H1 (cell line): ENCODE measurements around the gene SHH. TPM values are rescaled to one million over a fixed set of nuclear protein-coding genes. Genes with fewer than 3 reads are reported as not detected.

Experiments
- CTCF ChIA-PET: fragments of 300-600 bp; sonication (Branson Sonifier 250); formaldehyde crosslinking; loops from one replicate; lab custom pipeline; 2021; ENCODE audit not compliant: partially characterized antibody; lab: Charles Lee
- POLR2A ChIA-PET: fragments of 300-600 bp; sonication (Branson Sonifier 250); formaldehyde crosslinking; loops from one replicate; lab custom pipeline; 2021; ENCODE audit warnings: inconsistent platforms; ENCODE audit not compliant: partially characterized antibody; lab: Charles Lee
- DNase-seq, 2 experiments: peaks; one replicate each; pipeline versions ENCODE4 v3.0.0 to v3.0.0-alpha.2; 2010 to 2022; ENCODE audit warnings: low spot score in 2 of 2, low read depth in 1 of 2, mixed read lengths in 1 of 2
- FAIRE-seq: peaks from 2 replicates; lab custom pipeline; 2011; peaks lifted over from hg19 to GRCh38; lab: Jason Lieb, UNC
- H2AFZ ChIP-seq: 2 replicates; pipeline ENCODE4 v1.8.1; 2012; ENCODE audit warnings: low read length, inconsistent platforms
- H2AK5ac ChIP-seq: 2 replicates; pipeline ENCODE4 v1.6.1; 2013; ENCODE audit warnings: low read depth, low read length
- H2BK120ac ChIP-seq: replicated peaks from 2 replicates; pipeline ENCODE3; 2013; ENCODE audit warnings: low read depth, low read length, inconsistent platforms
- H2BK12ac ChIP-seq: 2 replicates; pipeline ENCODE4 v1.6.1; 2013; ENCODE audit warnings: low read depth, low read length
- H2BK15ac ChIP-seq: 2 replicates; pipeline ENCODE4 v1.6.1; 2013; ENCODE audit warnings: low read length
- H2BK20ac ChIP-seq: 2 replicates; pipeline ENCODE4 v1.6.1; 2013; ENCODE audit warnings: low read length
- H2BK5ac ChIP-seq: 2 replicates; pipeline ENCODE4 v1.6.1; 2013; ENCODE audit warnings: low read depth, low read length
- H3K14ac ChIP-seq: 2 replicates; pipeline ENCODE4 v1.6.1; 2013; ENCODE audit warnings: inconsistent platforms; ENCODE audit not compliant: insufficient read length
- H3K18ac ChIP-seq: 2 replicates; pipeline ENCODE4 v1.6.1; 2013; ENCODE audit warnings: low read length; ENCODE audit errors: extremely low read depth
- H3K23ac ChIP-seq: 2 replicates; pipeline ENCODE4 v1.6.1; 2013; ENCODE audit warnings: inconsistent platforms; ENCODE audit not compliant: insufficient read length
- H3K23me2 ChIP-seq: 2 replicates; pipeline ENCODE4 v1.6.1; 2013; ENCODE audit warnings: low read depth, low read length
- H3K27ac ChIP-seq: 2 replicates; pipeline ENCODE4 v1.6.1; 2011; ENCODE audit warnings: low read depth, low read length, inconsistent platforms
- H3K27me3 ChIP-seq, 4 experiments: replicated peaks in 1 of 4; 1 replicate in 1 of 4; 2 replicates in 3 of 4; pipeline versions ENCODE4 v1.6.1 to v1.8.1; 2011 to 2013; ENCODE audit warnings: low read length in 3 of 4, mild to moderate bottlenecking in 3 of 4, inconsistent platforms in 2 of 4, mixed read lengths in 2 of 4, moderate library complexity in 1 of 4; ENCODE audit not compliant: control insufficient read depth in 3 of 4, insufficient read depth in 3 of 4; ENCODE audit errors: extremely low read depth in 1 of 4
- H3K36me3 ChIP-seq, 4 experiments: 2 replicates each; pipeline versions ENCODE4 v1.6.1 to v1.8.1; 2011 to 2013; ENCODE audit warnings: mild to moderate bottlenecking in 4 of 4, low read length in 3 of 4, moderate library complexity in 2 of 4, control low read depth in 1 of 4, inconsistent platforms in 1 of 4; ENCODE audit not compliant: insufficient read depth in 4 of 4, control insufficient read depth in 2 of 4
- H3K4ac ChIP-seq: replicated peaks from 2 replicates; pipeline ENCODE3; 2013; ENCODE audit warnings: low read length, low read depth, mixed read lengths, inconsistent platforms; ENCODE audit not compliant: insufficient read length
- H3K4me1 ChIP-seq, 4 experiments: replicated peaks in 1 of 4; 1 replicate in 1 of 4; 2 replicates in 3 of 4; pipeline versions ENCODE4 v1.6.1 to v1.8.1; 2011 to 2013; ENCODE audit warnings: low read length in 3 of 4, inconsistent platforms in 2 of 4, mixed read lengths in 1 of 4; ENCODE audit not compliant: insufficient read depth in 4 of 4, control insufficient read depth in 3 of 4
- H3K4me2 ChIP-seq, 2 experiments: 2 replicates each; pipeline versions ENCODE4 v1.6.1 to v1.8.1; 2011 to 2013; ENCODE audit warnings: low read depth in 2 of 2, low read length in 2 of 2, control low read depth in 1 of 2, inconsistent platforms in 1 of 2, mild to moderate bottlenecking in 1 of 2; ENCODE audit not compliant: insufficient read depth in 1 of 2
- H3K4me3 ChIP-seq, 4 experiments: fragments of 200-600, 300-600 bp in 1 of 4; sonication (generic), shearing (Covaris generic), sonication (Bioruptor Twin) in 1 of 4; 2 replicates each; pipeline versions ENCODE4 v1.5.1 to v1.8.1; 2011 to 2016; ENCODE audit warnings: low read length in 4 of 4, low read depth in 3 of 4, control low read depth in 2 of 4, inconsistent platforms in 2 of 4, mild to moderate bottlenecking in 2 of 4, mixed read lengths in 1 of 4, moderate library complexity in 1 of 4; ENCODE audit not compliant: insufficient read depth in 2 of 4; ENCODE audit errors: extremely low read depth in 1 of 4
- H3K56ac ChIP-seq: replicated peaks from 2 replicates; pipeline ENCODE3; 2013; ENCODE audit warnings: low read depth, mild to moderate bottlenecking, mixed read lengths, low read length, inconsistent platforms; ENCODE audit not compliant: insufficient read length
- H3K79me1 ChIP-seq: 2 replicates; pipeline ENCODE4 v1.6.1; 2013; ENCODE audit warnings: low read depth, low read length, control low read depth
- H3K79me2 ChIP-seq, 2 experiments: 2 replicates each; pipeline versions ENCODE4 v1.6.1 to v1.8.1; 2012 to 2013; ENCODE audit warnings: low read length in 2 of 2, mild to moderate bottlenecking in 2 of 2, inconsistent platforms in 1 of 2; ENCODE audit not compliant: insufficient read depth in 2 of 2, control insufficient read depth in 1 of 2
- H3K9ac ChIP-seq, 4 experiments: replicated peaks in 1 of 4; 1 replicate in 1 of 4; 2 replicates in 3 of 4; pipeline versions ENCODE4 v1.6.1 to v1.8.1; 2011 to 2013; ENCODE audit warnings: low read depth in 3 of 4, low read length in 3 of 4, control low read depth in 2 of 4, mild to moderate bottlenecking in 2 of 4, moderate library complexity in 2 of 4, inconsistent platforms in 1 of 4; ENCODE audit errors: extremely low read depth in 1 of 4
- H3K9me3 ChIP-seq, 2 experiments: 2 replicates each; pipeline versions ENCODE4 v1.6.1 to v1.8.1; 2012 to 2013; ENCODE audit warnings: mild to moderate bottlenecking in 2 of 2, moderate library complexity in 2 of 2, control low read depth in 1 of 2, inconsistent platforms in 1 of 2, low read depth in 1 of 2, low read length in 1 of 2, mixed read lengths in 1 of 2; ENCODE audit not compliant: insufficient read depth in 2 of 2
- H4K20me1 ChIP-seq, 2 experiments: replicated peaks in 1 of 2; 2 replicates each; pipeline versions ENCODE3 to v1.8.1; 2011 to 2013; ENCODE audit warnings: inconsistent platforms in 2 of 2, low read length in 2 of 2, mild to moderate bottlenecking in 1 of 2; ENCODE audit not compliant: insufficient read depth in 2 of 2, control insufficient read depth in 1 of 2
- H4K5ac ChIP-seq: 2 replicates; pipeline ENCODE4 v1.6.1; 2013; ENCODE audit warnings: low read length, low read depth, mixed read lengths, inconsistent platforms; ENCODE audit not compliant: insufficient read length
- H4K8ac ChIP-seq: 2 replicates; pipeline ENCODE4 v1.8.0; 2013; ENCODE audit warnings: mild to moderate bottlenecking, moderate library complexity, low read length, inconsistent platforms; ENCODE audit not compliant: insufficient read depth; ENCODE audit errors: extremely low read depth
- H4K91ac ChIP-seq: replicated peaks from 2 replicates; pipeline ENCODE3; 2013; ENCODE audit warnings: low read length, mixed read lengths, inconsistent platforms; ENCODE audit not compliant: insufficient read length
- BACH1 ChIP-seq: IDR thresholded peaks from 2 replicates; pipeline ENCODE4 v1.6.1; 2012; ENCODE audit warnings: low read length, improper control_type of control experiment
- CBX8 ChIP-seq: fragments of 300-800, 300-1000 bp; sonication (generic); IDR thresholded peaks from 2 replicates; pipeline ENCODE4 v1.7.1; 2016; ENCODE audit warnings: low read depth, low read length, borderline replicate concordance
- CEBPB ChIP-seq: IDR thresholded peaks from 2 replicates; pipeline ENCODE4 v1.6.1; 2012; ENCODE audit warnings: low read depth, low read length
- E2F6 ChIP-seq: IDR thresholded peaks from 2 replicates; pipeline ENCODE4 v1.6.1; 2012; ENCODE audit warnings: inconsistent platforms
- EGR1 ChIP-seq: IDR thresholded peaks from 2 replicates; pipeline ENCODE4 v1.6.1; 2011; ENCODE audit warnings: low read depth, low read length, borderline replicate concordance
- HDAC2 ChIP-seq, 2 experiments: fragments of 300-600 bp in 1 of 2; sonication (generic) in 1 of 2; IDR thresholded peaks; 2 replicates each; pipeline ENCODE4 v1.6.1; 2011 to 2012; ENCODE audit warnings: low read depth in 2 of 2, low read length in 2 of 2, mild to moderate bottlenecking in 2 of 2, moderate library complexity in 2 of 2, borderline replicate concordance in 1 of 2, inconsistent platforms in 1 of 2
- KDM5A ChIP-seq: fragments of 200-600 bp; IDR thresholded peaks from 2 replicates; pipeline ENCODE4 v1.7.1; 2012; ENCODE audit warnings: mild to moderate bottlenecking, low read length, inconsistent platforms, mixed read lengths
- POLR2A ChIP-seq, 2 experiments: IDR thresholded peaks; 1 replicate in 1 of 2; 2 replicates in 1 of 2; pipeline ENCODE4 v1.6.1; 2011; ENCODE audit warnings: low read depth in 2 of 2, low read length in 2 of 2, mild to moderate bottlenecking in 2 of 2; ENCODE audit errors: control extremely low read depth in 1 of 2
- RAD21 ChIP-seq, 2 experiments: IDR thresholded peaks in 1 of 2; conservative IDR thresholded peaks in 1 of 2; 2 replicates each; pipeline ENCODE4 v1.6.1; 2011; ENCODE audit warnings: low read depth in 2 of 2, low read length in 2 of 2, improper control_type of control experiment in 1 of 2, inconsistent platforms in 1 of 2, mild to moderate bottlenecking in 1 of 2, moderate library complexity in 1 of 2
- SIRT6 ChIP-seq: IDR thresholded peaks from one replicate; pipeline ENCODE4 v1.7.1; 2012; ENCODE audit warnings: low read length, inconsistent platforms
- WGBS, 2 experiments: shearing (Covaris generic) in 1 of 2; methylation state at CpG; one replicate each; pipeline versions ENCODE4 v1.1.6 to v1.1.7; 2013 to 2015; ENCODE audit warnings: low lambda C conversion rate in 2 of 2, mixed read lengths in 2 of 2, inconsistent platforms in 1 of 2, low coverage in 1 of 2, missing lambda C conversion rate in 1 of 2; ENCODE audit not compliant: insufficient replicate concordance in 2 of 2, insufficient coverage in 1 of 2, insufficient read length in 1 of 2; ENCODE audit errors: extremely low coverage in 1 of 2, missing lambda C conversion rate in 1 of 2; 5-methylcytosine and 5-hydroxymethylcytosine counted together
- polyA plus RNA-seq, 7 experiments: library from polyadenylated mRNA; depleted of rRNA in 3 of 7; stranded (reverse) in 5 of 7; unstranded in 2 of 7; fragments of >200 nt in 5 of 7; fragments of 200-250 nt in 2 of 7; gene quantifications; 1 replicate in 5 of 7; 2 replicates in 1 of 7; 4 replicates in 1 of 7; pipeline versions ENCODE4 v1.2.1 to v1.2.3, GENCODE V29; 2011 to 2013; ENCODE audit warnings: missing spikeins in 2 of 7, mixed read lengths in 2 of 7
- total RNA-seq: library from RNA; stranded (reverse); fragmentation: NEBNext Ultra II Directional; extraction: Animal tissue kit (Norgen Biotek cat#: 25700); gene quantifications from 2 replicates; pipeline ENCODE4 v1.2.1, GENCODE V29; 2021
- TF ChIP-seq, protein P1 (sequence below): IDR thresholded peaks from 2 replicates; pipeline ENCODE4 v1.6.1; 2011; ENCODE audit warnings: low read length, improper control_type of control experiment
- TF ChIP-seq, protein P2 (sequence below): IDR thresholded peaks from 2 replicates; pipeline ENCODE4 v1.6.1; 2011; ENCODE audit warnings: low read depth, mild to moderate bottlenecking, low read length; ENCODE audit not compliant: insufficient read depth

The SHH gene
- total and polyA plus RNA-seq, 2 of the 8 experiments (the other 6 are each of a cell fraction or from before 2014, with no cell fraction given), result not detected

DNA sequence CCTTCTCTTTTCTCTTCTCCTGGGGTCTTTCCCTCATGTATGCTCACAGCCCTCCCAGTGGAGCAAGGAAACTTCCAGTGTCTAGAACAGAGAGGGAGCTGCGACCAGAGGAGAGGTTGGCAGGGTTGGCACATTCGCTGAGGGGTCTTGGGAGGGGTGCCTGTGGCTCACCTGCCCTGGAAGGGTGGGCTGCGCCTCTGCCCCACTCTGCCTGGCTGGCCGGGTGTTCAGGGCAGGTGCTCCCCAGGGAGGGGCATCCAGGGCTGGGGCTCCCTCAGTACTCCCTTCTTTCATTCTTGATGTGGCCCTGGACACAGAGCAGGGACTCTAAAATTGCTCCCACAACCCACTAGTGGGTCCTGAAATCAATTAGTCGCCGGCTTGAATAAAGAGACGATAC is 16.9 kb downstream of the SHH start:
- Histone ChIP-seq H3K4me3 (no peak overlapping the region), H3K79me2 (no peaks in the 10 kb centered on the region), H3K56ac (no peak overlapping the region), H4K5ac (no peak overlapping the region), H3K4me2 (no peak overlapping the region), H3K9me3 (peaks cover 5 to 7% of the 10 kb centered on the region in 2 experiments; a peak in 1 of 4 replicates), H4K8ac (no peak overlapping the region), H2BK120ac (no peak overlapping the region), H3K23ac (no peak overlapping the region), H2BK15ac (no peak overlapping the region), H3K27me3 (peaks cover 2 to 44% (median 32%) of the 10 kb centered on the region in 4 experiments), H4K20me1 (peaks cover 0 to 7% of the 10 kb centered on the region in 2 experiments), H3K4me1 (no peaks in the 10 kb centered on the region), H3K4ac (no peak overlapping the region), H2BK20ac (no peak overlapping the region), H4K91ac (no peak overlapping the region), H3K79me1 (0 out of 2 replicates have a peak, but pooled peaks cover 2% of the 10 kb centered on the region), H3K23me2 (peaks cover 9% of the 10 kb centered on the region), H2AK5ac (no peak overlapping the region), H3K9ac (no peak overlapping the region), H3K18ac (no peak overlapping the region), H3K14ac (no peak overlapping the region), H2BK12ac (no peak overlapping the region), H2AFZ (no peak overlapping the region), H3K36me3 (no peaks in the 10 kb centered on the region), H3K27ac (no peak overlapping the region), H2BK5ac (no peak overlapping the region)
- WGBS, 2 experiments, result 86% methylated on average over 7 of the region's 7 CpGs; no CpG with 5 or more reads in 1 of the 2 experiments
- FAIRE-seq (no peak), DNase-seq (no peak)
- POLR2A ChIA-PET, result no interaction called here
- CTCF ChIA-PET, result interaction anchor here (1.2 kb wide), 1 partner anchor 915 kb away, joined by 3 read pairs; no protein-coding TSS in a partner anchor
- no peak for TF ChIP-seq KDM5A
- no peak for TF ChIP-seq BACH1
- TF ChIP-seq RAD21 (IDR thresholded peaks at IDR 0.05 in 1 of 2, conservative IDR thresholded peaks at IDR 0.05 in 1 of 2; ENCODE audit: low read depth in 2 of 2, low read length in 2 of 2), result no peak
- no peak for TF ChIP-seq SIRT6
- TF ChIP-seq, protein P1, sequence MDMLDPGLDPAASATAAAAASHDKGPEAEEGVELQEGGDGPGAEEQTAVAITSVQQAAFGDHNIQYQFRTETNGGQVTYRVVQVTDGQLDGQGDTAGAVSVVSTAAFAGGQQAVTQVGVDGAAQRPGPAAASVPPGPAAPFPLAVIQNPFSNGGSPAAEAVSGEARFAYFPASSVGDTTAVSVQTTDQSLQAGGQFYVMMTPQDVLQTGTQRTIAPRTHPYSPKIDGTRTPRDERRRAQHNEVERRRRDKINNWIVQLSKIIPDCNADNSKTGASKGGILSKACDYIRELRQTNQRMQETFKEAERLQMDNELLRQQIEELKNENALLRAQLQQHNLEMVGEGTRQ, result no peak
- no peak for TF ChIP-seq E2F6
- TF ChIP-seq CEBPB, result no peak
- TF ChIP-seq CBX8, result no peak
- no peak for TF ChIP-seq EGR1
- TF ChIP-seq POLR2A (IDR thresholded peaks at IDR 0.05; ENCODE audit: control extremely low read depth in 1 of 2, low read depth in 2 of 2, low read length in 2 of 2), result no peak
- no peak for TF ChIP-seq HDAC2 (IDR thresholded peaks at IDR 0.05; ENCODE audit: borderline replicate concordance in 1 of 2, low read depth in 2 of 2, low read length in 2 of 2)
- TF ChIP-seq, protein P2, sequence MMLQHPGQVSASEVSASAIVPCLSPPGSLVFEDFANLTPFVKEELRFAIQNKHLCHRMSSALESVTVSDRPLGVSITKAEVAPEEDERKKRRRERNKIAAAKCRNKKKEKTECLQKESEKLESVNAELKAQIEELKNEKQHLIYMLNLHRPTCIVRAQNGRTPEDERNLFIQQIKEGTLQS, result no peak
